Left lobe of liver (tissue), 2 donors: ENCODE data around the gene SLC43A3. TPM values are rescaled to one million over a fixed set of nuclear protein-coding genes. Genes with fewer than 3 reads are reported as not detected.
"Not testable (repeated sequence)": the region's sequence is repeated elsewhere in the genome, so short reads cannot be mapped to it uniquely, and the experiment has no call there.

ENCODE experiments used
- ATAC-seq: fragments of 200-7000 bp; cut with Tn5 transposase; one replicate; pipeline ENCODE4 v1.9.1; 2020; ENCODE audit warnings: mild to moderate bottlenecking, moderate library complexity
- DNase-seq: peaks from one replicate; pipeline ENCODE4 v3.0.0-alpha.2; 2020; ENCODE audit warnings: low spot score
- total RNA-seq: library from RNA; stranded (reverse); gene quantifications from one replicate; pipeline ENCODE4 v1.2.1, GENCODE V29; 2021
- donor health status: DM: no; HTN: no; CAD: no; lungs with moderate emphysema.
- donor health status: DM: no; HTN: yes; CAD: no.

The SLC43A3 gene
- total RNA-seq, 1 donor from 2014 or later = 127 TPM

GRCh38 chr11:57460022-57460757, 33.3 kb upstream of the SLC43A3 start, which contains the start of gene RTN4RL2:
Gene RTN4RL2, plus strand, starts transcription at chr11:57460528. Its CDS starts 338 bp downstream, at chr11:57460866.
- ATAC-seq (peak; percentile 52), DNase-seq (peak; percentile 81)

GRCh38 chr11:57459164-57460021, 32.5 kb upstream of the SLC43A3 start:
- ATAC-seq (peak; percentile 26), DNase-seq (peak; percentile 76)

GRCh38 chr11:57458410-57459163, 31.7 kb upstream of the SLC43A3 start:
- ATAC-seq = peak; percentile 62
- peak; percentile 85 for DNase-seq

GRCh38 chr11:57458060-57458409, 31.1 kb upstream of the SLC43A3 start:
- no peak for ATAC-seq
- no peak for DNase-seq

GRCh38 chr11:57457643-57458023, 30.7 kb upstream of the SLC43A3 start:
- DNase-seq = no peak
- ATAC-seq = no peak

GRCh38 chr11:57456960-57457642, 30.2 kb upstream of the SLC43A3 start:
- peak; percentile 94 for DNase-seq
- peak; percentile 66 for ATAC-seq

- DNase-seq (peak; percentile 89), ATAC-seq (peak; percentile 74)
These were observed 26.7 kb upstream of the SLC43A3 start for GRCh38 chr11:57453543-57454177.

- ATAC-seq (no peak), DNase-seq (no peak)
These were observed 19.1 kb upstream of the SLC43A3 start for GRCh38 chr11:57446055-57446454.

- not testable (repeated sequence) for DNase-seq, ATAC-seq
These were observed 18.1 kb upstream of the SLC43A3 start for GRCh38 chr11:57445122-57445394.

- no peak for DNase-seq
- ATAC-seq = no peak
These were observed 17.6 kb upstream of the SLC43A3 start for GRCh38 chr11:57444362-57445121.

GRCh38 chr11:57440744-57441414, 14.0 kb upstream of the SLC43A3 start:
- ATAC-seq (peak; percentile 8), DNase-seq (no peak)

GRCh38 chr11:57439786-57440185, 12.9 kb upstream of the SLC43A3 start:
- no peak for DNase-seq
- no peak for ATAC-seq

GRCh38 chr11:57438345-57439285, 11.7 kb upstream of the SLC43A3 start:
- ATAC-seq (peak; percentile 77), DNase-seq (peak; percentile 93)

- ATAC-seq (no peak), DNase-seq (no peak)
These were observed 9.1 kb upstream of the SLC43A3 start for GRCh38 chr11:57436031-57436430.

GRCh38 chr11:57434640-57435546, 8.0 kb upstream of the SLC43A3 start:
- DNase-seq (peak; percentile 60), ATAC-seq (peak; percentile 50)

GRCh38 chr11:57432714-57433163, 5.8 kb upstream of the SLC43A3 start:
- ATAC-seq = no peak
- DNase-seq = no peak

- ATAC-seq (no peak), DNase-seq (no peak)
These were observed 5.2 kb upstream of the SLC43A3 start for GRCh38 chr11:57432149-57432561.
